Ovary (tissue), 9 donors: ENCODE results near the gene SLC37A2. TPM values are rescaled to one million over a fixed set of nuclear protein-coding genes. Genes with fewer than 3 reads are reported as not detected.

Experiments used
- DNase-seq, 5 donors: peaks; one replicate each; pipeline ENCODE4 v3.0.0-alpha.2; 2019 to 2020
- H3K27ac ChIP-seq, 2 donors: fragments of 200-600 bp; one replicate each; pipeline versions ENCODE4 v1.5.1 to v1.8.0; 2019 to 2022
- H3K27me3 ChIP-seq: fragments of 200-600 bp; one replicate; pipeline ENCODE4 v1.8.0; 2022
- H3K36me3 ChIP-seq: fragments of 200-600 bp; sonication (generic); one replicate; pipeline ENCODE4 v1.5.1; 2019
- H3K4me1 ChIP-seq: one replicate; pipeline ENCODE4 v1.8.1; 2013; ENCODE audit warnings: mild to moderate bottlenecking, moderate library complexity; ENCODE audit not compliant: insufficient read depth
- H3K4me3 ChIP-seq: fragments of 200-600 bp; sonication (generic); one replicate; pipeline ENCODE4 v1.5.1; 2017
- H3K9me3 ChIP-seq, 2 donors: fragments of 200-600 bp in 1 of 2; sonication (generic) in 1 of 2; one replicate each; pipeline versions ENCODE4 v1.5.1 to v1.8.1; 2013 to 2019; ENCODE audit warnings: mild to moderate bottlenecking in 1 of 2, moderate library complexity in 1 of 2
- CTCF ChIP-seq, 3 donors: fragments of 450-650 bp in 2 of 3; fragments of 200-600 bp in 1 of 3; IDR thresholded peaks; one replicate each; pipeline versions ENCODE4 v1.5.1 to v1.8.0; 2016 to 2022; ENCODE audit warnings: antibody characterized with exemption in 3 of 3, mild to moderate bottlenecking in 1 of 3
- EP300 ChIP-seq: sonication (generic); formaldehyde crosslinking; IDR thresholded peaks from one replicate; pipeline ENCODE4 v1.6.1; 2017; ENCODE audit warnings: antibody characterized with exemption
- POLR2A ChIP-seq: fragments of 450-650 bp; IDR thresholded peaks from one replicate; pipeline ENCODE4 v1.6.1; 2017; ENCODE audit warnings: antibody characterized with exemption, mild to moderate bottlenecking, moderate library complexity
- WGBS, 3 donors: extraction: QIAGEN DNeasy Blood & Tissue Kit in 1 of 3; methylation state at CpG; one replicate each; pipeline versions ENCODE4 v1.1.5 to v1.1.7; 2013 to 2017; 5-methylcytosine and 5-hydroxymethylcytosine counted together
- intact Hi-C, 4 donors: fragments of 100-400 bp; cut with DNase I; formaldehyde crosslinking; loops; one replicate each; pipeline versions ENCODE4 v1.11.0 to v1.15.1; 2022 to 2023
- polyA plus RNA-seq, 2 donors: library from polyadenylated mRNA; stranded (reverse); fragments of 200-250 nt in 1 of 2; fragments of 350-450 nt in 1 of 2; fragmentation: Illumina TruSeq in 1 of 2; extraction: RNeasy Lipid Tissue Mini Kit (QIAGEN cat#74804) in 1 of 2; gene quantifications; one replicate each; pipeline ENCODE4 v1.2.3, GENCODE V29; 2013 to 2014
- total RNA-seq, 7 donors: library from RNA; depleted of rRNA in 2 of 7; stranded (reverse); fragments of >200 nt in 2 of 7; fragmentation: NEBNext Ultra II Directional in 3 of 7; extraction: Animal tissue kit (Norgen Biotek cat#: 25700) in 3 of 7; gene quantifications; one replicate each; pipeline versions ENCODE4 v1.1.0 to v1.2.4, GENCODE V29; 2016 to 2023
- donor health status: DM: no; HTN: no; CAD: no; lungs with moderate emphysema.
- donor health status: DM: no; HTN: no; CAD: no.
- donor health status: Bipolar disorder and iron deficiency.
- donor health status: DM: yes; HTN: yes; CAD: no.
- donor health status: DM: no; HTN: no; CAD: no.
- donor health status: DM: yes; HTN: yes; CAD: no.

SLC37A2 gene
- total and polyA plus RNA-seq, 9 donors: 0.93 to 7.9 (median 2.2) TPM

- Histone ChIP-seq H3K36me3 (no peaks in the 10 kb centered on the region), H3K4me3 (no peak overlapping the region), H3K4me1 (peaks cover 5% of the 10 kb centered on the region), H3K27ac (no peak overlapping the region), H3K27me3 (no peaks in the 10 kb centered on the region), H3K9me3 (no peaks in the 10 kb centered on the region)
- intact Hi-C loops: no loop called here
- TF ChIP-seq CTCF (IDR thresholded peaks at IDR 0.05) (no peak), POLR2A (no peak), EP300 (no peak)
- no peak for DNase-seq
- 91 to 95% (median 95%) methylated on average over 4 of the region's 4 CpGs for WGBS, 3 donors
Measured at GRCh38 chr11:125068368-125068767, 5.3 kb downstream of the SLC37A2 start.

GRCh38 chr11:125069008-125069407 is 5.9 kb downstream of the SLC37A2 start:
- no peak for TF ChIP-seq EP300
- no peak for TF ChIP-seq POLR2A
- no peak for TF ChIP-seq CTCF (IDR thresholded peaks at IDR 0.05)
- intact Hi-C loops: no loop called here
- H3K27me3 ChIP-seq: no peaks in the 10 kb centered on the region
- 77 to 82% (median 79%) methylated on average over 4 of the region's 4 CpGs for whole genome bisulfite sequencing, 3 donors
- H3K4me1 ChIP-seq: no peaks in the 10 kb centered on the region
- no peaks in the 10 kb centered on the region for H3K36me3 ChIP-seq
- H3K27ac ChIP-seq: no peak overlapping the region
- no peaks in the 10 kb centered on the region for H3K9me3 ChIP-seq
- no peak overlapping the region for H3K4me3 ChIP-seq
- DNase-seq: no peak

GRCh38 chr11:125069796-125070195 is 6.7 kb downstream of the SLC37A2 start:
- H3K27ac ChIP-seq: no peak overlapping the region
- no peaks in the 10 kb centered on the region for H3K27me3 ChIP-seq
- no peaks in the 10 kb centered on the region for H3K9me3 ChIP-seq
- no peak for TF ChIP-seq CTCF (IDR thresholded peaks at IDR 0.05)
- no peaks in the 10 kb centered on the region for H3K36me3 ChIP-seq
- H3K4me3 ChIP-seq: no peak overlapping the region
- no peaks in the 10 kb centered on the region for H3K4me1 ChIP-seq
- DNase-seq: no peak
- intact Hi-C loops: no loop called here
- 67 to 73% (median 72%) methylated on average over 5 of the region's 5 CpGs for WGBS, 3 donors

GRCh38 chr11:125070699-125071254 is 7.7 kb downstream of the SLC37A2 start:
- intact Hi-C loops: no loop called here
- Histone ChIP-seq H3K27me3 (no peaks in the 10 kb centered on the region), H3K27ac (no peak overlapping the region), H3K4me3 (no peak overlapping the region), H3K4me1 (no peaks in the 10 kb centered on the region), H3K9me3 (no peaks in the 10 kb centered on the region), H3K36me3 (no peaks in the 10 kb centered on the region)
- peak in 3 of 5 donors; percentile 17 to 62 (median 51) for DNase-seq
- no peak for TF ChIP-seq EP300
- TF ChIP-seq CTCF (IDR thresholded peaks at IDR 0.05): no peak
- TF ChIP-seq POLR2A: no peak
- 61 to 73% (median 66%) methylated on average over 7 of the region's 7 CpGs for WGBS, 3 donors
